Body of pancreas (tissue), 4 donors: ENCODE results near the gene HELZ2. TPM values are rescaled to one million over a fixed set of nuclear protein-coding genes. Genes with fewer than 3 reads are reported as not detected.
A peak's percentile ranks its signal among the peaks of the same experiment; 100 is the strongest.
"Not testable (repeated sequence)": the region's sequence is repeated elsewhere in the genome, so short reads cannot be mapped to it uniquely, and the experiment has no call there.

Source experiments
- ATAC-seq: fragments of 150-250 bp; one replicate; pipeline ENCODE4 v1.9.1; 2016
- DNase-seq, 4 donors: peaks; one replicate each; pipeline ENCODE4 v3.0.0-alpha.2; 2019
- H3K27ac ChIP-seq, 4 donors: fragments of 200-600 bp; sonication (generic); 1 replicate in 3 of 4; 2 replicates in 1 of 4; pipeline versions ENCODE4 v1.5.1 to v1.6.1; 2016 to 2019; ENCODE audit warnings: mild to moderate bottlenecking in 1 of 4, mixed read lengths in 1 of 4, moderate library complexity in 1 of 4
- H3K27me3 ChIP-seq, 2 donors: fragments of 200-600 bp; sonication (generic); one replicate each; pipeline ENCODE4 v1.6.0; 2016; ENCODE audit warnings: mild to moderate bottlenecking in 1 of 2
- H3K36me3 ChIP-seq, 2 donors: fragments of 200-600 bp; sonication (generic); replicated peaks in 1 of 2; 2 replicates each; pipeline ENCODE4 v1.5.1; 2016; ENCODE audit warnings: low read depth in 2 of 2; ENCODE audit not compliant: insufficient read depth in 1 of 2
- H3K4me1 ChIP-seq: fragments of 200-600 bp; sonication (generic); one replicate; pipeline ENCODE4 v1.6.0; 2016
- H3K4me3 ChIP-seq, 2 donors: fragments of 200-600 bp; sonication (generic); 1 replicate in 1 of 2; 2 replicates in 1 of 2; pipeline ENCODE4 v1.5.1; 2016 to 2019
- H3K9me3 ChIP-seq, 3 donors: fragments of 200-600 bp; sonication (generic); 1 replicate in 2 of 3; 2 replicates in 1 of 3; pipeline ENCODE4 v1.5.1; 2016
- POLR2A ChIP-seq, 3 donors: fragments of 450-650 bp; IDR thresholded peaks; one replicate each; pipeline ENCODE4 v1.6.1; 2016; ENCODE audit warnings: antibody characterized with exemption in 3 of 3, mild to moderate bottlenecking in 2 of 3
- WGBS, 2 donors: methylation state at CpG; one replicate each; pipeline ENCODE4 v1.1.5; 2017; 5-methylcytosine and 5-hydroxymethylcytosine counted together
- intact Hi-C: fragments of 100-400 bp; cut with DNase I; formaldehyde crosslinking; loops from one replicate; pipeline ENCODE4 v1.15.1; 2023
- total RNA-seq, 2 donors: library from RNA; depleted of rRNA; stranded (reverse); fragments of >200 nt; gene quantifications; one replicate each; pipeline ENCODE4 v1.1.0, GENCODE V29; 2016
- TF ChIP-seq, protein P1 (sequence below), 7 experiments: fragments of 450-650 bp in 4 of 7; fragments of 200-600 bp in 3 of 7; sonication (generic) in 3 of 7; IDR thresholded peaks; one replicate each; pipeline ENCODE4 v1.5.1; 2016 to 2019; ENCODE audit warnings: antibody characterized with exemption in 7 of 7

The HELZ2 gene
- total RNA-seq, 2 donors from 2014 or later: 20.8 to 33.3 TPM

DNA sequence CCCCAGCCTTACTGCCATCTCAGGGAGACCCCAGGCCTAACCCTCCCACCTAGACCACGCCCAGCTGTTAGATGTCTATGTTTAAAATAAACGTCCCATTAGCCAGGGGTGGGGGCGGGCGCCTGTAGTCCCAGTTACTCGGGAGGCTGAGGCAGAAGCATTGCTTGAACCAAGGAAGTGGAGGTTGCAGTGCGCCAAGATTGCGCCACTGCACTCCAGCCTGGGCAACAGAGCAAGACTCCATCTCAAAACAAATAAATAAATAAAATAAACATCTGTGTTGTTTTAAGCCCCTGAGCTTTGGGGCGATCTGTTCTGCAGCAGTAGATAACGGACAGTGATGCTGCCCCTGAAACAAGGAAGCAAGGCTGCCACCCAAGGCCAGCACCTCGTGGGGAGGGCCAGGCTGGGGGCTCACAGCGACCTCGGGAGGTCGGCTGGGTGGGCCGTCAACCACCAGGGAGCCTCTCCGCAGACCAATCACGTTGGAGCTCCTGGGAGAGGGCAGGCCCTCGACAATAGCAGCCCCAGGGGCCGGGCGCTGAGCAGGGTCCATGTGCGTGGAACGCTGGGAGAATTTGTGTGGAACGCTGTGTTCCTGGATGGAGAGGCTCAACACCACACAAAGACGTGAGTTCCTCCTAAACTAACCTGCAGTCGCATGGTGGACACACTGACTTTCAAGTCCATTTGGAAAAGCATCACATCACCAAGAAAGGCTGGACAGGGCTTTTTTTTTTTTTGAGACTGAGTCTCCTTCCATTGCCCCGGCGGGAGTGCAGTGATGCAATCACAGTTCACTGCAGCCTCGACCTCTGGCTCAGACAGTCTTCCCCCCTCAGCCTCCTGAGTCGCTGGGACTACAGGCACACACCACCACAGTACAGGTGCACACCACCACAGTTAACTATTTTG is 1.0 kb upstream of the HELZ2 start:
- no peak for DNase-seq
- intact Hi-C loops: no loop called here

DNA sequence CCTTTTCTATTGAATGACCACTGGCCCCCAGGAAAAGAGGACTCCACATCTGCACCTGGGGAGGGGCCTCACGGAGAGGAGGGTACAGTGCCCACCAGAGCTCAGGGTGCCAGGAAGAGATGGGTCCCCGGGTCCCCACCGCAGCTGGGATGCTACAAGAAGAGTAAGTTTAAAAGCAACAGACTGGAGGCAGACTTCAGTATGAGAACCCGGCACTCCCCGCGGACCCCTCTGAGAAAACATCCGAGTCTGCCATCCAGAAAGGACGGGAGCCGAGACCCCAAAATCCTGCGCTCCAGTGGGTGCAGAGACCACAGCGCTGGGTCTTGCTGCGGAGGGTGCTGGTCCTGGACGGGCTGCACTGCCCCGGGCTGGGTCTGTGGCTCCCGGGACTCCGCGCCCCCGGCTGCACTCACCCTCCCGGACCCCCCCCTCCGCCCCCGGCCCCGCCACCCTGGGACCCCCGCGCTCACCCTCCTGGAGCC is 350 bp downstream of the HELZ2 start:
- peak; percentile 20 for ATAC-seq
- peak overlapping the region; percentile 46 to 73 (median 58) for H3K27ac ChIP-seq
- intact Hi-C loops: no loop called here

More for the DNA sequence above, 1.0 kb upstream of the HELZ2 start:
- Histone ChIP-seq H3K4me1 (peaks cover 20% of the 10 kb centered on the region), H3K36me3 (no peaks in the 10 kb centered on the region), H3K4me3 (no peak overlapping the region), H3K9me3 (no peaks in the 10 kb centered on the region), H3K27ac (no peak overlapping the region), H3K27me3 (no peaks in the 10 kb centered on the region)
- no peak for ATAC-seq
- TF ChIP-seq, protein P1, sequence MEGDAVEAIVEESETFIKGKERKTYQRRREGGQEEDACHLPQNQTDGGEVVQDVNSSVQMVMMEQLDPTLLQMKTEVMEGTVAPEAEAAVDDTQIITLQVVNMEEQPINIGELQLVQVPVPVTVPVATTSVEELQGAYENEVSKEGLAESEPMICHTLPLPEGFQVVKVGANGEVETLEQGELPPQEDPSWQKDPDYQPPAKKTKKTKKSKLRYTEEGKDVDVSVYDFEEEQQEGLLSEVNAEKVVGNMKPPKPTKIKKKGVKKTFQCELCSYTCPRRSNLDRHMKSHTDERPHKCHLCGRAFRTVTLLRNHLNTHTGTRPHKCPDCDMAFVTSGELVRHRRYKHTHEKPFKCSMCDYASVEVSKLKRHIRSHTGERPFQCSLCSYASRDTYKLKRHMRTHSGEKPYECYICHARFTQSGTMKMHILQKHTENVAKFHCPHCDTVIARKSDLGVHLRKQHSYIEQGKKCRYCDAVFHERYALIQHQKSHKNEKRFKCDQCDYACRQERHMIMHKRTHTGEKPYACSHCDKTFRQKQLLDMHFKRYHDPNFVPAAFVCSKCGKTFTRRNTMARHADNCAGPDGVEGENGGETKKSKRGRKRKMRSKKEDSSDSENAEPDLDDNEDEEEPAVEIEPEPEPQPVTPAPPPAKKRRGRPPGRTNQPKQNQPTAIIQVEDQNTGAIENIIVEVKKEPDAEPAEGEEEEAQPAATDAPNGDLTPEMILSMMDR (IDR thresholded peaks at IDR 0.05): no peak
- TF ChIP-seq POLR2A (IDR thresholded peaks at IDR 0.05): no peak
- WGBS, 2 donors: 61 to 63% methylated on average over 20 to 28 of the region's 28 CpGs

DNA sequence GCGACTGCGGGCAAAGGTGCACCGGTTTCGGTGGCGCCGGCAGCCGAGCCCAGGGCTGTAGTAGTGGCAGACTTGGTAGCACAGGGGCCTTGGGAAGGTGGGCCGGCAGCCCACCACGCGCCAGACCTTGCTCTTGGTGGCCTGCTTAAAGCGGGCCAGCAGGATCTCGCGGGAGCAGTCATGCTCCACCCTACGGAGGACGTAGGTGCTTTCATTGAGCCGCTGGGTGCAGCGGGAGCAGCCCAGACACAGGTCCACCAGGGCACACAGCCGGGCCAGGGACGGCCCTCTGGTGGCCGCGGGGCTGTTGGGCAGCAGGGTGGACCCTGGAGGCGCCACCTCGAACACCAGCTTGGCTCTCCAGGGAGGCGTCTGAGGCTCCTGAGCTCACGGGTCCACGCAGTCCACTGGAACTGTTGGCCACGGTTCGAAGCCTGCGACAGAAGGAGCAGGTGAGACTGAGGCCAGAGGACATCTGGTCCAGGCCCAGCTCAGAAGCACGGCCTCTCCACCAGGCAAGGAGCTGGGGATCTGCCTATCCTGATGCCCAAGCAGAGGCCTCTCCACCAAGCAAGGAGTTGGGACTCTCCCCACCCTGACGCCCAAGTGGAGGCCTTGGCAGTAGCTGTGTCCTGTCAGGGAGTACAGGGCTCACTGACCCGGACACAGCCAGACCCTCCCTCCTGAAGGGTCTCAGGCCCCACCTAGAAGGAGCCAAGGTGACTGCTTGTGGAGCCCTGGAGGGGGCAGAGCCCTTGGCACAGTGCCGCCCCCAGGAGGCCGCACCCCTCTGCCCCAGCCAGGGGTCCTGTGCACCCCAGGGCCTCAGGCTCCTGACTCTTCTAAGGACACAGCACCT is 1.0 kb downstream of the HELZ2 start:
- DNase-seq: peak in 1 of 4 donors; percentile 35
- peak overlapping the region in 3 of 4 donors; percentile 46 to 73 (median 69) for H3K27ac ChIP-seq
- H3K4me1 ChIP-seq: peaks cover 20% of the 10 kb centered on the region
- H3K4me3 ChIP-seq: peak overlapping the region; percentile 41 to 52
- no peaks in the 10 kb centered on the region for H3K9me3 ChIP-seq
- 90% methylated on average over 25 of the region's 34 CpGs; no CpG with 5 or more reads in 1 of the 2 donors for whole genome bisulfite sequencing, 2 donors
- no peak for ATAC-seq
- TF ChIP-seq POLR2A (IDR thresholded peaks at IDR 0.05): no peak
- TF ChIP-seq, protein P1 (IDR thresholded peaks at IDR 0.05): peak in 2 of 7 experiments; percentile 18 to 20
- no peaks in the 10 kb centered on the region for H3K27me3 ChIP-seq
- no peaks in the 10 kb centered on the region for H3K36me3 ChIP-seq
- intact Hi-C loops: no loop called here

More for the DNA sequence above, 350 bp downstream of the HELZ2 start:
- H3K9me3 ChIP-seq: no peaks in the 10 kb centered on the region
- H3K27me3 ChIP-seq: no peaks in the 10 kb centered on the region
- peaks cover 20% of the 10 kb centered on the region for H3K4me1 ChIP-seq
- no peak for DNase-seq
- WGBS, 2 donors: 1 to 4% methylated on average over 7 to 17 of the region's 24 CpGs
- peak overlapping the region; percentile 41 to 52 for H3K4me3 ChIP-seq
- no peaks in the 10 kb centered on the region for H3K36me3 ChIP-seq
- no peak for TF ChIP-seq POLR2A (IDR thresholded peaks at IDR 0.05)
- TF ChIP-seq, protein P1 (IDR thresholded peaks at IDR 0.05): no peak

DNA sequence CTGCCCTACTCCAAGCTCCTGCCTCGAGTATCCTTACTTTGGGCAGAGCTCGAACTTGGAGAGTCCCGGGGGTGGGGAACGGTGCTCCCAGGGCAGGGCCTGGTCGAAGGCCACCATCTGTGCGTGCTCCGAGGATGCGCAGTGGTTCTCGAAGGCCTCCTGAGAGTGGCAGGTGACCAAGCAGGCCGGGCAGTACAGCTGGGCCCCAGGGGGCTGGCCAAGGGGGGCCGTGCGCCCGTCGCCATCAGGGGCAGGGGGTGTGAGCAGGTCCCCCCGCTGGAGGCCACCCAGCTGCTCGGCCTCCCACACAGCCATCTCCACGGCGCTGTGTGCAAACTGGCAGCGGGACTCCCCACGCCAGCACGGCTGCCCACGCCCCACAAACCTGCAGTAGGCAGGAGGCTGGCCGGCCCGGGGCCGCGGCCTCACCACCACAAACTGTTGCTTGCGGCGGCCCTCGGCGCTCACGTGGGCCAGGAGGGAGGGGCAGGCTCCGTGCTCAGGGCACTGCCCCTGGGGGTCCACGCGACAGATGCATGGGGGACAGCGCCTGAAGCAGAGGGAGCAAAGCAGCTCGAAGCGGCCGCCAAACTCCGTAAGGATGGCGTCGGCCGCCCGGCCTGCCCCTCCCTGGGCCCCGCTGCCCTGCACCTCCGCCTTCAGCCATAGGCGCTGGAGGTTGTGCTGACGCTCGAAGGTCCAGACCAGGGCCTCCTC is 1.8 kb downstream of the HELZ2 start:
- no peak for TF ChIP-seq POLR2A (IDR thresholded peaks at IDR 0.05)
- TF ChIP-seq, protein P1 (IDR thresholded peaks at IDR 0.05): no peak
- DNase-seq: no peak
- no peaks in the 10 kb centered on the region for H3K36me3 ChIP-seq
- H3K4me1 ChIP-seq: peaks cover 15% of the 10 kb centered on the region
- no peak overlapping the region for H3K4me3 ChIP-seq
- 88 to 90% methylated on average over 4 to 34 of the region's 48 CpGs for WGBS, 2 donors
- no peaks in the 10 kb centered on the region for H3K27me3 ChIP-seq
- H3K9me3 ChIP-seq: no peaks in the 10 kb centered on the region
- intact Hi-C loops: no loop called here
- ATAC-seq: no peak
- no peak overlapping the region for H3K27ac ChIP-seq

DNA sequence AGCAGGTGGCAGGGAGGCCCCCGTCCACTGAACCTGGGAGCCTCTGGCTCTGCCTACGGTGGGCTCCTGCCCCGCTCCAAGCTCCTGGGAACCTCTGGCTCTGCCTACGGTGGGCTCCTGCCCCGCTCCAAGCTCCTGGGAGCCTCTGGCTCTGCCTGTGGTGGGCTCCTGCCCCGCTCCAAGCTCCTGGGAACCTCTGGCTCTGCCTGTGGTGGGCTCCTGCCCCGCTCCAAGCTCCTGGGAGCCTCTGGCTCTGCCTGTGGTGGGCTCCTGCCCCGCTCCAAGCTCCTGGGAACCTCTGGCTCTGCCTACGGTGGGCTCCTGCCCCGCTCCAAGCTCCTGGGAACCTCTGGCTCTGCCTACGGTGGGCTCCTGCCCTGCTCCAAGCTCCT is 3.0 kb downstream of the HELZ2 start:
- ATAC-seq, H3K36me3 ChIP-seq, intact Hi-C loops, DNase-seq, H3K27ac ChIP-seq, H3K4me3 ChIP-seq, H3K27me3 ChIP-seq, H3K9me3 ChIP-seq: not testable (repeated sequence)
- WGBS, 2 donors: 70 to 93% methylated on average over 2 to 10 of the region's 11 CpGs
- peaks cover 21% of the 10 kb centered on the region for H3K4me1 ChIP-seq
